DND-41 (cell line): ENCODE data around the gene RNF217.
"Not testable (repeated sequence)": the region's sequence is repeated elsewhere in the genome, so short reads cannot be mapped to it uniquely, and the experiment has no call there.

Experiments
- ATAC-seq: fragments of 200-7000 bp; cut with Tn5 transposase; 3 replicates; pipeline ENCODE4 v1.9.1; 2021; ENCODE audit warnings: low read depth; ENCODE audit not compliant: insufficient read depth
- DNase-seq: peaks from one replicate; pipeline ENCODE4 v3.0.0-alpha.2; 2020
- H2AFZ ChIP-seq: 2 replicates; pipeline ENCODE4 v1.6.0; 2012; ENCODE audit warnings: low read depth, low read length
- H3K27ac ChIP-seq: 2 replicates; pipeline ENCODE4 v1.5.1; 2012; ENCODE audit warnings: low read length, inconsistent platforms
- H3K27me3 ChIP-seq: fragments of 200-600 bp; sonication (generic); 2 replicates; pipeline ENCODE4 v1.6.0; 2012; ENCODE audit warnings: low read length, mild to moderate bottlenecking, inconsistent platforms; ENCODE audit not compliant: insufficient read depth, poor library complexity
- H3K36me3 ChIP-seq: 2 replicates; pipeline ENCODE4 v1.5.1; 2012; ENCODE audit warnings: low read length, inconsistent platforms; ENCODE audit not compliant: insufficient read depth
- H3K4me1 ChIP-seq: 2 replicates; pipeline ENCODE4 v1.5.1; 2012; ENCODE audit warnings: mild to moderate bottlenecking, low read length; ENCODE audit not compliant: insufficient read depth
- H3K4me2 ChIP-seq: 2 replicates; pipeline ENCODE4 v1.6.0; 2012; ENCODE audit warnings: mild to moderate bottlenecking, moderate library complexity, low read length, inconsistent platforms; ENCODE audit not compliant: insufficient read depth
- H3K4me3 ChIP-seq, 2 experiments: fragments of 200-600 bp in 1 of 2; shearing (Covaris generic) in 1 of 2; 2 replicates each; pipeline ENCODE4 v1.5.1; 2012 to 2016; ENCODE audit warnings: inconsistent platforms in 2 of 2, low read length in 2 of 2, mild to moderate bottlenecking in 2 of 2, low read depth in 1 of 2, moderate library complexity in 1 of 2
- H3K79me2 ChIP-seq: 2 replicates; pipeline ENCODE4 v1.6.0; 2012; ENCODE audit warnings: low read length, inconsistent platforms; ENCODE audit not compliant: insufficient read depth
- H3K9ac ChIP-seq: 2 replicates; pipeline ENCODE4 v1.6.0; 2012; ENCODE audit warnings: low read depth, mild to moderate bottlenecking, inconsistent platforms, low read length, moderate library complexity
- H3K9me3 ChIP-seq: 2 replicates; pipeline ENCODE4 v1.5.1; 2012; ENCODE audit warnings: low read length, moderate library complexity, mild to moderate bottlenecking, inconsistent platforms; ENCODE audit not compliant: insufficient read depth, severe bottlenecking
- H4K20me1 ChIP-seq: 2 replicates; pipeline ENCODE4 v1.6.0; 2012; ENCODE audit warnings: low read length; ENCODE audit not compliant: insufficient read depth
- CTCF ChIP-seq: IDR thresholded peaks from 2 replicates; pipeline ENCODE4 v1.5.1; 2012; ENCODE audit warnings: borderline replicate concordance, low read length, moderate library complexity, mild to moderate bottlenecking; ENCODE audit not compliant: poor library complexity, severe bottlenecking; ENCODE audit errors: extremely low read depth
- EZH2 ChIP-seq: IDR thresholded peaks from 3 replicates; pipeline ENCODE4 v1.6.1; 2012; ENCODE audit warnings: borderline replicate concordance, low read depth, mild to moderate bottlenecking, moderate library complexity, low read length, inconsistent platforms; ENCODE audit not compliant: severe bottlenecking

RNF217 gene

GRCh38 chr6:125027287-125027686, 65.0 kb downstream of the RNF217 start:
- no peak overlapping the region for H2AFZ ChIP-seq
- TF ChIP-seq CTCF (no peak), EZH2 (no peak)
- ATAC-seq (no peak), DNase-seq (no peak)
- no peaks in the 10 kb centered on the region for H3K9me3 ChIP-seq
- H3K27ac ChIP-seq, result no peak overlapping the region
- H3K79me2 ChIP-seq, result no peaks in the 10 kb centered on the region
- H3K9ac ChIP-seq, result no peak overlapping the region
- no peaks in the 10 kb centered on the region for H4K20me1 ChIP-seq
- no peak overlapping the region for H3K4me2 ChIP-seq
- no peaks in the 10 kb centered on the region for H3K36me3 ChIP-seq
- H3K27me3 ChIP-seq, result no peaks in the 10 kb centered on the region
- H3K4me3 ChIP-seq, result no peak overlapping the region
- H3K4me1 ChIP-seq, result no peaks in the 10 kb centered on the region

GRCh38 chr6:125030969-125031368, 68.7 kb downstream of the RNF217 start:
- Histone ChIP-seq H3K9me3 (no peaks in the 10 kb centered on the region), H3K4me2 (no peak overlapping the region), H3K79me2 (no peaks in the 10 kb centered on the region), H3K4me1 (no peaks in the 10 kb centered on the region), H3K27me3 (no peaks in the 10 kb centered on the region), H2AFZ (no peak overlapping the region), H4K20me1 (no peaks in the 10 kb centered on the region), H3K27ac (no peak overlapping the region), H3K9ac (no peak overlapping the region), H3K4me3 (no peak overlapping the region), H3K36me3 (no peaks in the 10 kb centered on the region)
- no peak for TF ChIP-seq EZH2
- TF ChIP-seq CTCF, result no peak
- DNase-seq (no peak), ATAC-seq (peak; percentile 31; the same call in 1 of the 3 replicates)

- Histone ChIP-seq H3K36me3 (no peaks in the 10 kb centered on the region), H3K4me2 (no peak overlapping the region), H3K9ac (no peak overlapping the region), H3K4me3 (no peak overlapping the region), H2AFZ (no peak overlapping the region), H3K27me3 (no peaks in the 10 kb centered on the region), H3K4me1 (no peaks in the 10 kb centered on the region), H3K9me3 (no peaks in the 10 kb centered on the region), H3K79me2 (no peaks in the 10 kb centered on the region), H4K20me1 (no peaks in the 10 kb centered on the region), H3K27ac (no peak overlapping the region)
- ATAC-seq (no peak), DNase-seq (no peak)
- TF ChIP-seq CTCF (no peak), EZH2 (no peak)
Measured at GRCh38 chr6:125031385-125031784, 69.1 kb downstream of the RNF217 start.

- not testable (repeated sequence) for H3K9ac ChIP-seq, H3K4me1 ChIP-seq, H3K27me3 ChIP-seq, H3K79me2 ChIP-seq, H3K36me3 ChIP-seq, H2AFZ ChIP-seq, H4K20me1 ChIP-seq, DNase-seq, ATAC-seq, H3K9me3 ChIP-seq, H3K4me3 ChIP-seq, H3K4me2 ChIP-seq, H3K27ac ChIP-seq
Measured at GRCh38 chr6:125034929-125035328, 72.7 kb downstream of the RNF217 start.

GRCh38 chr6:125036486-125036885, 74.2 kb downstream of the RNF217 start:
- not testable (repeated sequence) for H3K4me3 ChIP-seq, H3K79me2 ChIP-seq, ATAC-seq, H3K4me1 ChIP-seq, H3K9ac ChIP-seq, H3K4me2 ChIP-seq, H2AFZ ChIP-seq, H3K9me3 ChIP-seq, H4K20me1 ChIP-seq, DNase-seq, H3K36me3 ChIP-seq, H3K27ac ChIP-seq, H3K27me3 ChIP-seq
